Keratinocyte (primary cell): Measurements from ENCODE around the gene AQP5. TPM values are rescaled to one million over a fixed set of nuclear protein-coding genes. Genes with fewer than 3 reads are reported as not detected.

ENCODE experiments used
- DNase-seq: peaks from one replicate; pipeline ENCODE4 v3.0.0-alpha.2; 2011; ENCODE audit warnings: low read depth, missing footprints, low spot score
- FAIRE-seq: peaks from 2 replicates; lab custom pipeline; 2011; peaks lifted over from hg19 to GRCh38; lab: Jason Lieb, UNC
- H2AFZ ChIP-seq: 2 replicates; pipeline ENCODE4 v1.6.0; 2012; ENCODE audit warnings: low read length, control low read depth, inconsistent platforms; ENCODE audit not compliant: control insufficient read depth
- H3K27ac ChIP-seq: 2 replicates; pipeline ENCODE4 v1.5.1; 2011; ENCODE audit warnings: low read length; ENCODE audit not compliant: control insufficient read depth, insufficient read depth
- H3K27me3 ChIP-seq: 3 replicates; pipeline ENCODE4 v1.6.0; 2011; ENCODE audit warnings: low read length; ENCODE audit not compliant: control insufficient read depth, insufficient read depth; ENCODE audit errors: extremely low read depth
- H3K36me3 ChIP-seq, 2 experiments: 2 replicates in 1 of 2; 3 replicates in 1 of 2; pipeline ENCODE4 v1.5.1; 2011; ENCODE audit warnings: low read length in 2 of 2, mild to moderate bottlenecking in 1 of 2; ENCODE audit not compliant: control insufficient read depth in 2 of 2, insufficient read depth in 2 of 2; ENCODE audit errors: extremely low read depth in 1 of 2
- H3K4me1 ChIP-seq: 3 replicates; pipeline ENCODE4 v1.5.1; 2011; ENCODE audit warnings: low read length; ENCODE audit not compliant: control insufficient read depth, insufficient read depth; ENCODE audit errors: extremely low read depth
- H3K4me2 ChIP-seq: 3 replicates; pipeline ENCODE4 v1.6.0; 2011; ENCODE audit warnings: low read depth, low read length; ENCODE audit not compliant: control insufficient read depth, insufficient read depth; ENCODE audit errors: extremely low read depth
- H3K4me3 ChIP-seq, 3 experiments: fragments of 200-600 bp in 1 of 3; sonication (generic) in 1 of 3; 2 replicates in 2 of 3; 3 replicates in 1 of 3; pipeline ENCODE4 v1.5.1; 2011 to 2016; ENCODE audit warnings: low read length in 3 of 3, mild to moderate bottlenecking in 3 of 3, control low read depth in 2 of 3, inconsistent platforms in 1 of 3, low read depth in 1 of 3, mixed read lengths in 1 of 3, mixed run types in 1 of 3, moderate library complexity in 1 of 3; ENCODE audit not compliant: control insufficient read depth in 2 of 3, insufficient read depth in 2 of 3; ENCODE audit errors: extremely low read depth in 1 of 3
- H3K79me2 ChIP-seq: 2 replicates; pipeline ENCODE4 v1.6.0; 2012; ENCODE audit warnings: low read length; ENCODE audit not compliant: control insufficient read depth, insufficient read depth
- H3K9ac ChIP-seq: 3 replicates; pipeline ENCODE4 v1.6.0; 2011; ENCODE audit warnings: low read length; ENCODE audit not compliant: control insufficient read depth, insufficient read depth; ENCODE audit errors: extremely low read depth
- H3K9me1 ChIP-seq: 3 replicates; pipeline ENCODE4 v1.6.0; 2011; ENCODE audit warnings: low read length; ENCODE audit not compliant: control insufficient read depth, insufficient read depth; ENCODE audit errors: extremely low read depth
- H3K9me3 ChIP-seq: 2 replicates; pipeline ENCODE4 v1.5.1; 2012; ENCODE audit warnings: low read depth, low read length; ENCODE audit not compliant: control insufficient read depth
- H4K20me1 ChIP-seq: 3 replicates; pipeline ENCODE4 v1.6.0; 2011; ENCODE audit warnings: low read length; ENCODE audit not compliant: control insufficient read depth, insufficient read depth; ENCODE audit errors: extremely low read depth
- CTCF ChIP-seq, 3 experiments: IDR thresholded peaks in 1 of 3; conservative IDR thresholded peaks in 1 of 3; optimal IDR thresholded peaks in 1 of 3; 2 replicates in 2 of 3; 3 replicates in 1 of 3; pipeline versions ENCODE3 to v1.5.1; 2011; ENCODE audit warnings: low read length in 3 of 3, mild to moderate bottlenecking in 3 of 3, moderate library complexity in 2 of 3, control low read depth in 1 of 3, inconsistent platforms in 1 of 3; ENCODE audit not compliant: insufficient read depth in 2 of 3; ENCODE audit errors: extremely low read depth in 1 of 3
- EZH2 ChIP-seq: IDR thresholded peaks from one replicate; pipeline ENCODE4 v1.6.1; 2012; ENCODE audit warnings: inconsistent platforms, mild to moderate bottlenecking, low read length, moderate library complexity
- dilution Hi-C: fragments of 300-500 bp; cut with MboI; formaldehyde crosslinking; loops from one replicate; pipeline ENCODE4 v1.7.0; 2020; ENCODE audit warnings: low sequenced_read_pairs; ENCODE audit not compliant: extremely low pct_ligation_motif_present
- polyA plus RNA-seq, 5 experiments: library from polyadenylated mRNA; depleted of rRNA in 3 of 5; stranded (reverse) in 3 of 5; stranded (forward) in 1 of 5; unstranded in 1 of 5; fragments of >200 nt; gene quantifications; 1 replicate in 1 of 5; 2 replicates in 3 of 5; 3 replicates in 1 of 5; pipeline versions ENCODE4 v1.2.1 to v1.2.3, GENCODE V29; 2011 to 2012; ENCODE audit warnings: missing spikeins in 2 of 5, low read depth in 1 of 5, low replicate concordance in 1 of 5

The AQP5 gene
- polyA plus RNA-seq, 1 donor (not counting 4 experiments of a cell fraction or from before 2014, with no cell fraction given) = not detected

- H3K27ac ChIP-seq = no peak overlapping the region
These were observed 29.0 kb upstream of the AQP5 start for GRCh38 chr12:49932533-49933130.

GRCh38 chr12:49933796-49934195 lies 27.9 kb upstream of the AQP5 start:
- no peaks in the 10 kb centered on the region for H4K20me1 ChIP-seq
- no peaks in the 10 kb centered on the region for H3K36me3 ChIP-seq
- no peak overlapping the region for H3K9ac ChIP-seq
- no peaks in the 10 kb centered on the region for H3K9me3 ChIP-seq
- no peak overlapping the region for H3K4me3 ChIP-seq
- no peak for DNase-seq
- H3K9me1 ChIP-seq = no peaks in the 10 kb centered on the region
- dilution Hi-C loops = no loop called here
- no peak overlapping the region for H3K4me2 ChIP-seq
- H3K4me1 ChIP-seq = peaks cover 30% of the 10 kb centered on the region
- no peaks in the 10 kb centered on the region for H3K79me2 ChIP-seq
- TF ChIP-seq EZH2 = no peak
- no peak for TF ChIP-seq CTCF (optimal IDR thresholded peaks at IDR 0.05 in 1 of 3, IDR thresholded peaks at IDR 0.05 in 1 of 3, conservative IDR thresholded peaks at IDR 0.05 in 1 of 3; ENCODE audit: extremely low read depth in 1 of 3, insufficient read depth in 2 of 3, low read length in 3 of 3)
- H3K27ac ChIP-seq = no peak overlapping the region
- no peaks in the 10 kb centered on the region for H3K27me3 ChIP-seq
- H2AFZ ChIP-seq = no peak overlapping the region
- no peak for FAIRE-seq

More at GRCh38 chr12:49932533-49933130, 29.0 kb upstream of the AQP5 start:
- no peak for DNase-seq
- H3K9me1 ChIP-seq = no peaks in the 10 kb centered on the region
- no peak overlapping the region for H2AFZ ChIP-seq
- H4K20me1 ChIP-seq = no peaks in the 10 kb centered on the region
- no peak overlapping the region for H3K4me3 ChIP-seq
- TF ChIP-seq EZH2 = no peak
- no peak for TF ChIP-seq CTCF (optimal IDR thresholded peaks at IDR 0.05 in 1 of 3, IDR thresholded peaks at IDR 0.05 in 1 of 3, conservative IDR thresholded peaks at IDR 0.05 in 1 of 3; ENCODE audit: extremely low read depth in 1 of 3, insufficient read depth in 2 of 3, low read length in 3 of 3)
- no peaks in the 10 kb centered on the region for H3K9me3 ChIP-seq
- FAIRE-seq = no peak
- H3K79me2 ChIP-seq = no peaks in the 10 kb centered on the region
- no peaks in the 10 kb centered on the region for H3K36me3 ChIP-seq
- H3K27me3 ChIP-seq = no peaks in the 10 kb centered on the region
- H3K4me2 ChIP-seq = no peak overlapping the region
- H3K9ac ChIP-seq = no peak overlapping the region
- peaks cover 20% of the 10 kb centered on the region for H3K4me1 ChIP-seq
- dilution Hi-C loops = no loop called here
